Raji (cell line): ENCODE measurements around the gene EXOSC3.

ENCODE experiments used
- POLR2A ChIP-seq: IDR thresholded peaks from 2 replicates; pipeline ENCODE4 v1.6.1; 2011; ENCODE audit warnings: low read depth, low read length, control low read depth; ENCODE audit not compliant: insufficient read depth

The EXOSC3 gene

DNA sequence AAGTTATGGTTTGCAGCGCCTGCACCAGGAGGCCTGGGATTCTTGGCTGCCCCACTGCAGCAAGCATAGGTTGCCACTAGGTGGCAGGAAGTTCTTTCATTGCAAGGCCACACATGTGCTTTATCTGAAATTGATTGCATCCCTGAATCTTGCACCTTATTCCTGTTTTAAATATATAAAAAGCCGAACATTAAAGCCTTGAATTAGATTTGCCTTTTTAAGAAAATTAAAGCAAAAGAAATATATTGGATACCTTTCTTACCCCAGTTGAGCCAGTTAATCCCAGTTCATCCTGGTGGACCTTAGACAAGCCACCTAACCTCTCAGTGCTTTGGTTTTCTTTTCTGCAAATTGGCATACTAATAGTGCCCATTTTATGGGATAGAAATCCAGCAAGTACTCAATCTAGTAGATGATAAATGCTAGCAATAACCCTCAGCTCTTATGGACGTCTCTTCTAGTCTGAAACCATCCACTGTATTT lies 37.6 kb downstream of the EXOSC3 start:
- no peak for TF ChIP-seq POLR2A

DNA sequence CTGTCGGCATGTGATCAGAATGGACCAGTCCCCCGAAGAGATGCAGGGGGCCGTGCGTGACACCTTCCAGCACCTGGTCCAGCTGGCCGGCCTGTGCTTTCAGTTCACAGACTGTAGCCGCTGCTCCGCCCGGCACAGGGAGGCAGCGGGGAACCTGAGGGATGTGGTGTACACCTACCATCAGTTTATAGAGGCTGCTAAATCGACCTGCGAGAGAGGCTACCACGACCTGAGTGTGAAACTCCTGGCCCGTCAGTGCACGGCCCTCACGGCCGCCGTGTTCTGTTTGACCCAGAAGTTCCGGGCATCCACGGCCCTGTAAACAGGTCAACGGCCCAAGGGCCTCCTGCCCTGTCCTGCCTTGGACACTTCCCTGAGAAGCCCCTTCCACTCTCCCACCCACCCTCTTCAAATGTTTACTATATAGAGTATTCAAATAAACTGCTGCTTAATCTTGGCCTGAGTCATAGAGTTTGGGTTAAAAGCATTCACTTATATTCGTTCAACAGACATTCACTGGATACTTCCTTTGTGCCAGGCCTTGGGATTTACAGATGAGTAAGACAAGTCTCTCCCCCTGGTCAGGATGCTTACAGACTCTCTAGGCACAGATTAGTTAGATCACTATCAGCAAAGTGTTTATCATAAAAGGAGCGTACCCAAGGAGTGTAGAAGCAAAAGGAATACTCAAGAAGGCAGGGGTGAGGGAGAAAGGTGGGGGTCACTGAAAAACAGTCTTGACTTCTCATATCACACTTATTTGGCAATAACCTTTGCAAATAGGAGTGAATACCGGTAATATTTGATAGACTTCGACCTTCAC lies 38.2 kb downstream of the EXOSC3 start:
- TF ChIP-seq POLR2A = no peak

DNA sequence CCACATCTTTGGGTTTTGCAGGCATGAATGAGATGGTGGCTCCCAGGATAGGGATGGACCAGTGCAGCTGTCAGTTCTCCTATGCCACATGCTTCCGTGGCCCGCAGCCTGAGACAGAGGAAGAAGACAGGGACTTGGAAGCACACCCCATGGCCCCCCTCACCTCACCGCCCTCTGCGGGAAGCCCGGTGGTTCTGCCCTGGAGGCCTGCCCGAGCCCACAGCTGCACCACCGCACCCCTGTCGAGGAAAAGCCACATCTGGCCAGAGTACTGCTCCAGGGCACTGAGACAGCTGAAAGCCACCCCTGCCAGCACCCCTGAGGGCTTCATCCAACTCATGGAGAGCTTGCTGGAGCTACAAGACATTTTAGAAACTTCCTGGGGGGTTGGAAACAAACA lies 38.9 kb downstream of the EXOSC3 start:
- TF ChIP-seq POLR2A = no peak

DNA sequence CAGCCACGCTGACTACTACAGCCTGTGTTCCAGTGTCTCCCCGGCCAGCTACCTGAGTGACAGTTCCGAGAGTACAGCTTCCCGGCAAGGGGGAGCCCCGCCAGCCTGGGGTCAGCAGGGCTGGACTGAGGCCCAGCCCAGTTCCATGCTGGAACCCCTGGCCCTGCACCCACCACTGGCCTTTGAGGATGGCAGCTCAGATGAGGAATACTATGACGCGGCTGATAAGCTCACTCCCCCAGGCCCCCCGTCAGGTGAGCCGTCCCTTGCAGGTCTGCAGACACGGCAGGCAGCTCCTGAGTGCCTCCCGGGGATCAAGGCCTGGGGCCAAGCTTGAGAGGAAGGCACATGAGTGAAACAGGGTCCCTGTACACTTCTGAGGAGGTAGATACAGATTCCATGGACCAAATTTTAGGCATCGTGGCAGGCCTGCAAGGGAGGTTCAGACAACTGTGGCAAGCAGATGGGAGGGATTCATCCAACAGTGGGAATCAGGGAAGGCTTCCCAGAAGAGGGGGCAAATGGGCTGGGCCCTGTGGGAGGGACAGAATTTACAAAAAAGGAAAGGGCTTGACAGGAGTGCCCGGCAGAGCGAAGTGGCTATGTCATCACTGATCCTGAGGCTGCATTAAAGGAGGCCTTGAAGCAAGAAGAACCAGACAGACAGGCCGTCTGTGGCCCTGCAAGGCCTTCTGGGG lies 44.1 kb downstream of the EXOSC3 start:
- no peak for TF ChIP-seq POLR2A

DNA sequence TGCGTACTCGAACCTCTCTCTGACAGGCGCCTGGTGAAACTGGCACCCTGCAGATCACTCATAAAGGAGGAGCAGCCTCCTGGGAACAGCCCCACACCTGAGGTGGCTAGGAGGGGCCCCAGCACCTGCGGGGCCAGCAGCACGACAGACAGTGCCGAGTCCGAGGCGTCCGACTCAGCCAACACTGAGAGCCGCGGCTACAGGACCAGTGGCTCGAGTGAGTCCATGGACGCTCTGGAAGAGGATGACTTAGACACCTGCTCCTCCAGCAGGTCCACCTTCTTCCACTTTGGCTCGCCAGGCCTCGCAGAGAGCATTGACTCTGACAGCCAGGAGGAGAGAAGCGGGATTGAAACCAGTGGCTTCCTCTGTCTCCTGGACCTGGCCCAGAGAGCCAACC lies 44.7 kb downstream of the EXOSC3 start:
- TF ChIP-seq POLR2A = no peak

DNA sequence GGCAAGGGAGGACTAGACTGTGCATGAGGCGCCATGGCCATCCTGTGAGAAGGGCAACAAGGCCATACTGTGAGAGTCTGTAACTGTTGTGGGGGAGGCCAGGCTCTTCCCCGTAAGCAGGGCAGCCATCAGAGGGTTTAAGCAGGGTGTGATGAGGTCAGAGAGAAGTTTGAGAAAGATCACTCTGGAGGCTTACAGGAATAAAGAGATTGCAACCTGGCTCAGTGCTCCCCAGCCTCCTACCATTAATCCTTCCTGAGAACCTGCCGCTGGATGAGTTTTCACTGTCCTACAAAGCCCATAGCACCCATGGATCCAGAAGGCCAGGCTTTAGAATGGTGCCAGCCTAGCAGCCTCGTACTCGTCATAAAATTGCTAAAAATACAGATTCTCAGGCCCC lies 45.6 kb downstream of the EXOSC3 start:
- no peak for TF ChIP-seq POLR2A

DNA sequence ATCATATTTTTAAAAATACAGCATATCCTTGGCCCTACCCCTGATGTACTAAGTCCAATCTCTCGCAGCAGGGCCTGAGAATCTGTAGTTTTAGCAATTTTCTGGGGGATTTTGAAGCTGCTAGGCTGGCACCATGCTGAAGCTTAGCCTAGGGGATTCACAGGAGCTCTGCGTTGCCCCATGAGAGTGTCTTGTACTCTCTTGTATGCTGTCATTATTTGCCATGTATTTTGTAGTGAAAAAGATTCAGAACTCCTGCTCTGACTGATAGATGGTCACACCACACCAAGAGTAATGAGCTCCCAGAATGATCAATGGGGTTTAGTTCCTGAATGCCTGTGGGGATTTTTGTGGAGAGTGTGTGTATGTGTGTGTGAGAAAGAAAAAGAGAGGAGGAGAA lies 51.9 kb downstream of the EXOSC3 start:
- TF ChIP-seq POLR2A = no peak

DNA sequence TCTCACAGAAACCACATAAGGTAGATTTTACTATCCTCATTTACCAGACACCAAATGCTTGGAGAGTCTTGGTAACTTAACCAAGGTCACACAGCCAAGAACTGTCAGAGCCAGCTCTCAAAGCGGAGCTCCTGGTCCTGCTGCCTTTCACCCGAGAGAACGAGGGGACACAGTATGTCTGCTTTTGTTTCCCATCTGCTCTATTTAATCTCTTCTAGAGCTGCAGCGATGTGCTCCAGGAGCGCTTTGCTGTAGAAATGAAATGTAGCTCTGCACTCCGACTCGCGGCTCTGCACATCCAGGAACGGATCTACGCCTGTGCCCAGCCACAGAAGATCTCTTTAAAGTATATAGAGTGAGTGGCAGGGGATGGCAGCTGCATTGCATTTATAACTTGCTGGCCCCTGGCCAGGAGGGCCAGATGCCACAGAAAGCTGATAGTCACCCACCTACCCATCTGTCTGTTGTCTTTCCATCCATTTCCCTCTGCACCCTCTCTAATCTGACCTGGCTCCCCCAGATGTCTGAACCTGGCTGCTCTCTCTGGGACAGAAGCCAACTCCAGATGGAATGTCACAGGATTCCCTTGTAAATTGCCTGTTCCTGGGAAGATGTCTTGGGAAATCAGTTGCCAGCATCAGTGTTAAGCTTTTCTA lies 52.6 kb downstream of the EXOSC3 start:
- TF ChIP-seq POLR2A = no peak

DNA sequence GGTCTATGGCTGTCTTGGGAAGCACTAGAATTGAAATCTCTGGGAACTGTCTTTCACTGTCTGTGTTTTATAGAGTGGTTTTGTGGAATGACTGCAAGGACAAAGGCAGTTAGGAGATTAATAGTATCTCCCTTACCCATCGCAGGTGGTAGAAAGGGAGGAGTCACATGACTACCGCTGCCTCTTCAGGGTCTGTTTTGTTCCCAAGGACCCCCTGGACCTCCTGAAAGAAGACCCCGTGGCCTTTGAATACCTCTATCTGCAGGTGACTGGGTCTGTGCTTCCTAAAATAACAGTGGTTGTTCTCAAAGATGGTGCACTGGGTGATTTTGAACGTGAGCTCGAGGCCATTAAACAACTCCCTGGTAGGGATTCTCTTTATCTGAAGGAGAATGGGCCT lies 54.0 kb downstream of the EXOSC3 start:
- TF ChIP-seq POLR2A = no peak

DNA sequence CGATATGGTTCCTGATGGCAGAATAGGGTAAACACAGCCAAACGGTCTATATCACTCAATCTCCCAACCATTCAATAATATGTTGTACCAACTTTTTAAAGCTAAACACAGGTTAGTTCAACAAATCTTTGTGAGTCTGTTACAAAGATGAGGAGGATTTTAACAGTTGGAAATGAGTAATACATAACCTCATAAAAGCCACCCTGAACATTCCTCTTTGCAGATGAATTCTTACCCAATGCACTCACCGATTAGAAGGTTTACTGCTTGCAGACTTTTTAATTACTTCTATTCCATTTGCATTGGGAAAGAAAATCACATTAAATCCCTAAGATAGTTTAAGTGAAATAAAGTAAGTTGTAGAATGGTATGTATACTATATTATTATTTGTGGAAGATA lies 54.6 kb downstream of the EXOSC3 start:
- TF ChIP-seq POLR2A = no peak
